ENCODE measurements around the gene CDKAL1.
"Not testable (repeated sequence)": the region's sequence is repeated elsewhere in the genome, so short reads cannot be mapped to it uniquely, and the experiment has no call there.

Gene CDKAL1

GRCh38 chr6:21061892-21062291 lies 527.6 kb downstream of the CDKAL1 start:
- no peak for DNase-seq (ENCODE audit: low read depth, low spot score)

- DNase-seq (ENCODE audit: low read depth, low spot score) = no peak
Measured at GRCh38 chr6:21064756-21065340, 530.6 kb downstream of the CDKAL1 start.

- DNase-seq (ENCODE audit: low read depth, low spot score) = no peak
Measured at GRCh38 chr6:21067521-21067920, 533.3 kb downstream of the CDKAL1 start.

GRCh38 chr6:21070620-21071019 lies 536.4 kb downstream of the CDKAL1 start:
- no peak for DNase-seq (ENCODE audit: low read depth, low spot score)

- no peak for DNase-seq (ENCODE audit: low read depth, low spot score)
Measured at GRCh38 chr6:21071780-21072468, 537.7 kb downstream of the CDKAL1 start.

GRCh38 chr6:21073318-21073839 lies 539.1 kb downstream of the CDKAL1 start:
- DNase-seq (ENCODE audit: low read depth, low spot score) = no peak

- no peak for DNase-seq (ENCODE audit: low read depth, low spot score)
Measured at GRCh38 chr6:21074484-21074883, 540.2 kb downstream of the CDKAL1 start.

GRCh38 chr6:21075986-21076385 lies 541.7 kb downstream of the CDKAL1 start:
- no peak for DNase-seq (ENCODE audit: low read depth, low spot score)

GRCh38 chr6:21078497-21078896 lies 544.2 kb downstream of the CDKAL1 start:
- DNase-seq (ENCODE audit: low read depth, low spot score) = no peak

- DNase-seq (ENCODE audit: low read depth, low spot score) = peak; percentile 35
Measured at GRCh38 chr6:21079468-21080048, 545.3 kb downstream of the CDKAL1 start.

- DNase-seq (ENCODE audit: low read depth, low spot score) = no peak
Measured at GRCh38 chr6:21080221-21080620, 546.0 kb downstream of the CDKAL1 start.

GRCh38 chr6:21082091-21082490 lies 547.8 kb downstream of the CDKAL1 start:
- DNase-seq (ENCODE audit: low read depth, low spot score) = no peak

GRCh38 chr6:21083708-21084107 lies 549.5 kb downstream of the CDKAL1 start:
- no peak for DNase-seq (ENCODE audit: low read depth, low spot score)

- DNase-seq (ENCODE audit: low read depth, low spot score) = no peak
Measured at GRCh38 chr6:21084656-21085055, 550.4 kb downstream of the CDKAL1 start.

GRCh38 chr6:21085211-21085610 lies 551.0 kb downstream of the CDKAL1 start:
- no peak for DNase-seq (ENCODE audit: low read depth, low spot score)

- DNase-seq (ENCODE audit: low read depth, low spot score) = no peak
Measured at GRCh38 chr6:21085643-21086042, 551.4 kb downstream of the CDKAL1 start.

- no peak for DNase-seq (ENCODE audit: low read depth, low spot score)
Measured at GRCh38 chr6:21087188-21087587, 552.9 kb downstream of the CDKAL1 start.

- no peak for DNase-seq (ENCODE audit: low read depth, low spot score)
Measured at GRCh38 chr6:21091411-21091810, 557.2 kb downstream of the CDKAL1 start.

- not testable (repeated sequence) for DNase-seq (ENCODE audit: low read depth, low spot score)
Measured at GRCh38 chr6:21092231-21092772, 558.0 kb downstream of the CDKAL1 start.

- DNase-seq (ENCODE audit: low read depth, low spot score) = no peak
Measured at GRCh38 chr6:21095462-21095861, 561.2 kb downstream of the CDKAL1 start.

- no peak for DNase-seq (ENCODE audit: low read depth, low spot score)
Measured at GRCh38 chr6:21098134-21098533, 563.9 kb downstream of the CDKAL1 start.

- DNase-seq (ENCODE audit: low read depth, low spot score) = no peak
Measured at GRCh38 chr6:21098744-21099143, 564.5 kb downstream of the CDKAL1 start.

Data from ELF-1 (cell line).